ENCODE measurements around the gene EME2. TPM values are rescaled to one million over a fixed set of nuclear protein-coding genes. Genes with fewer than 3 reads are reported as not detected.

Gene EME2
- total and polyA plus RNA-seq, 2 of the 13 experiments (the other 11 are each of a cell fraction or from before 2014, with no cell fraction given): 4.4 to 7.6 TPM

- no peak for DNase-seq (ENCODE audit: low spot score)
- Histone ChIP-seq H3K9ac (ENCODE audit: insufficient read depth, low read depth, low read length) (peak overlapping the region; percentile 60; the same call in 1 of the 2 replicates), H3K4me1 (ENCODE audit: insufficient read depth, low read length) (peaks cover 12% of the 10 kb centered on the region), H3K4me3 (replicated peaks in 1 of 3; ENCODE audit: insufficient read depth in 1 of 3, low read depth in 2 of 3, low read length in 3 of 3) (peak overlapping the region; percentile 94 to 96 (median 95); a peak in 4 of 6 replicates), H3K27me3 (ENCODE audit: control insufficient read depth in 1 of 2, insufficient read depth in 2 of 2, low read length in 2 of 2) (no peaks in the 10 kb centered on the region; a peak in 2 of 5 replicates), H4K20me1 (ENCODE audit: insufficient read depth, low read length) (no peaks in the 10 kb centered on the region), H3K4me2 (ENCODE audit: low read depth, low read length) (peak overlapping the region; percentile 91), H3K27ac (ENCODE audit: extremely low read length, insufficient read depth, low read length) (no peak overlapping the region), H3K36me3 (replicated peaks in 1 of 2; ENCODE audit: control insufficient read depth in 1 of 2, insufficient read depth in 2 of 2, low read length in 2 of 2) (peaks cover 6 to 26% of the 10 kb centered on the region in 2 experiments; a peak in 4 of 5 replicates), H3K9me3 (ENCODE audit: low read length) (no peaks in the 10 kb centered on the region), H2AFZ (ENCODE audit: low read length) (no peak overlapping the region), H3K79me2 (ENCODE audit: insufficient read depth, low read length) (peaks cover 30% of the 10 kb centered on the region)
- WGBS (ENCODE audit: low lambda C conversion rate): 96% methylated on average over 48 of the region's 81 CpGs
- CTCF ChIA-PET (ENCODE audit: low intra/inter-chr PET ratio, low total read pairs): no interaction called here
- ATAC-seq: no peak
- intact Hi-C loops (cut with micrococcal nuclease; ENCODE audit: unreplicated experiment) (loop anchor here (5.0 kb wide), 1 partner anchor 42 kb away; no protein-coding TSS in a partner anchor), in situ Hi-C loops (cut with HindIII; ENCODE audit: extremely low pct_ligation_motif_present, low pct_unique_long_range_greater_than_20kb) (no loop called here)
- POLR2A ChIA-PET: interaction anchor here (1.3 kb wide), 1 partner anchor 57 kb away, joined by 4 read pairs; the partner anchor contains the start of gene FAHD1
- TSS peak; percentile 12 for BruUV-seq (replicated peaks)
- FAIRE-seq: no peak
- peak; percentile 36; the same call in 1 of the 2 replicates for TF ChIP-seq ZNF768 (CRISPR knock-in tag; IDR thresholded peaks at IDR 0.05)
- peak; percentile 33; the same call in 1 of the 2 replicates for TF ChIP-seq ZC3H4 (CRISPR knock-in tag; IDR thresholded peaks at IDR 0.05; ENCODE audit: borderline replicate concordance)
- 0 out of 2 replicates have a peak, but pooled peaks have one; percentile 5 for TF ChIP-seq ZFY (CRISPR knock-in tag; IDR thresholded peaks at IDR 0.05)
- TF ChIP-seq ZBTB33 (CRISPR knock-in tag; IDR thresholded peaks at IDR 0.05): peak; percentile 57; the same call in 1 of the 2 replicates
- TF ChIP-seq, protein P1, sequence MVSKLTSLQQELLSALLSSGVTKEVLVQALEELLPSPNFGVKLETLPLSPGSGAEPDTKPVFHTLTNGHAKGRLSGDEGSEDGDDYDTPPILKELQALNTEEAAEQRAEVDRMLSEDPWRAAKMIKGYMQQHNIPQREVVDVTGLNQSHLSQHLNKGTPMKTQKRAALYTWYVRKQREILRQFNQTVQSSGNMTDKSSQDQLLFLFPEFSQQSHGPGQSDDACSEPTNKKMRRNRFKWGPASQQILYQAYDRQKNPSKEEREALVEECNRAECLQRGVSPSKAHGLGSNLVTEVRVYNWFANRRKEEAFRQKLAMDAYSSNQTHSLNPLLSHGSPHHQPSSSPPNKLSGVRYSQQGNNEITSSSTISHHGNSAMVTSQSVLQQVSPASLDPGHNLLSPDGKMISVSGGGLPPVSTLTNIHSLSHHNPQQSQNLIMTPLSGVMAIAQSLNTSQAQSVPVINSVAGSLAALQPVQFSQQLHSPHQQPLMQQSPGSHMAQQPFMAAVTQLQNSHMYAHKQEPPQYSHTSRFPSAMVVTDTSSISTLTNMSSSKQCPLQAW (CRISPR knock-in tag; IDR thresholded peaks at IDR 0.05): no peak
- TF ChIP-seq RBFOX2 (IDR thresholded peaks at IDR 0.05; ENCODE audit: low read depth, low read length): peak; percentile 76
- TF ChIP-seq, protein P2, sequence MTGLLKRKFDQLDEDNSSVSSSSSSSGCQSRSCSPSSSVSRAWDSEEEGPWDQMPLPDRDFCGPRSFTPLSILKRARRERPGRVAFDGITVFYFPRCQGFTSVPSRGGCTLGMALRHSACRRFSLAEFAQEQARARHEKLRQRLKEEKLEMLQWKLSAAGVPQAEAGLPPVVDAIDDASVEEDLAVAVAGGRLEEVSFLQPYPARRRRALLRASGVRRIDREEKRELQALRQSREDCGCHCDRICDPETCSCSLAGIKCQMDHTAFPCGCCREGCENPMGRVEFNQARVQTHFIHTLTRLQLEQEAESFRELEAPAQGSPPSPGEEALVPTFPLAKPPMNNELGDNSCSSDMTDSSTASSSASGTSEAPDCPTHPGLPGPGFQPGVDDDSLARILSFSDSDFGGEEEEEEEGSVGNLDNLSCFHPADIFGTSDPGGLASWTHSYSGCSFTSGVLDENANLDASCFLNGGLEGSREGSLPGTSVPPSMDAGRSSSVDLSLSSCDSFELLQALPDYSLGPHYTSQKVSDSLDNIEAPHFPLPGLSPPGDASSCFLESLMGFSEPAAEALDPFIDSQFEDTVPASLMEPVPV (CRISPR knock-in tag; IDR thresholded peaks at IDR 0.05): 0 out of 2 replicates have a peak, but pooled peaks have one; percentile 26
- TF ChIP-seq SRSF1 (optimal IDR thresholded peaks at IDR 0.05; ENCODE audit: low read depth, low read length): peak; percentile 19
- TF ChIP-seq, protein P3, sequence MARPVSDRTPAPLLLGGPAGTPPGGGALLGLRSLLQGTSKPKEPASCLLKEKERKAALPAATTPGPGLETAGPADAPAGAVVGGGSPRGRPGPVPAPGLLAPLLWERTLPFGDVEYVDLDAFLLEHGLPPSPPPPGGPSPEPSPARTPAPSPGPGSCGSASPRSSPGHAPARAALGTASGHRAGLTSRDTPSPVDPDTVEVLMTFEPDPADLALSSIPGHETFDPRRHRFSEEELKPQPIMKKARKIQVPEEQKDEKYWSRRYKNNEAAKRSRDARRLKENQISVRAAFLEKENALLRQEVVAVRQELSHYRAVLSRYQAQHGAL (CRISPR knock-in tag; IDR thresholded peaks at IDR 0.05; ENCODE audit: not compliant biosample characterization): no peak
- peak; percentile 84 for TF ChIP-seq AGO2 (optimal IDR thresholded peaks at IDR 0.05; ENCODE audit: low read depth, low read length)
- peak; percentile 9; the same call in 1 of the 2 replicates for TF ChIP-seq PHF8 (CRISPR knock-in tag; IDR thresholded peaks at IDR 0.05)
- TF ChIP-seq RBM22 (optimal IDR thresholded peaks at IDR 0.05; ENCODE audit: low read length): peak; percentile 88
These were observed 2.1 kb upstream of the EME2 start for GRCh38 chr16:1770328-1771187.

Measured in HepG2 (cell line).